HCT116 (cell line): ENCODE measurements around the gene GSTM4. TPM values are rescaled to one million over a fixed set of nuclear protein-coding genes. Genes with fewer than 3 reads are reported as not detected.
A peak's percentile ranks its signal among the peaks of the same experiment; 100 is the strongest.

Source experiments
- ATAC-seq: fragments of 200-7000 bp; cut with Tn5 transposase; 2 replicates; pipeline ENCODE4 v1.9.1; 2020; ENCODE audit warnings: mild to moderate bottlenecking, moderate library complexity
- BruUV-seq: library from RNA; stranded (reverse); fragments of 400-500 nt; replicated peaks from 2 replicates; lab custom pipeline; 2021; lab: Mats Ljungman, UMichigan
- CTCF ChIA-PET: fragments of 300-600 bp; sonication (Branson Sonifier 250); formaldehyde crosslinking; loops from one replicate; lab custom pipeline; 2021; ENCODE audit warnings: antibody characterized with exemption; lab: Charles Lee
- POLR2A ChIA-PET: fragments of 300-600, 350-600 bp; sonication (Branson Sonifier 250); formaldehyde crosslinking; loops from one replicate; lab custom pipeline; 2021; ENCODE audit warnings: antibody characterized with exemption; lab: Charles Lee
- RAD21 ChIA-PET, 2 experiments: fragments of 300-600 bp; sonication (Branson Sonifier 250); formaldehyde crosslinking; loops; one replicate each; lab custom pipeline; 2023; ENCODE audit warnings: low total read pairs in 2 of 2; ENCODE audit not compliant: uncharacterized antibody in 2 of 2, unreplicated experiment in 2 of 2, low non-redundant PET in 1 of 2; lab: Charles Lee
- DNase-seq: peaks from one replicate; pipeline ENCODE4 v3.0.0-alpha.2; 2010; ENCODE audit warnings: low read depth, low spot score
- H2AFZ ChIP-seq: fragments of 200-600 bp; shearing (Covaris generic), sonication (generic); 2 replicates; pipeline ENCODE4 v1.6.1; 2017; ENCODE audit warnings: low read depth, mixed run types, mixed read lengths, antibody characterized with exemption, low read length; ENCODE audit not compliant: poor library complexity, severe bottlenecking
- H3K27ac ChIP-seq: 2 replicates; pipeline ENCODE4 v1.5.1; 2012; ENCODE audit warnings: low read depth, low read length
- H3K27me3 ChIP-seq: fragments of 200-600 bp; sonication (generic); 2 replicates; pipeline ENCODE4 v1.6.1; 2016; ENCODE audit warnings: mixed run types, low read length, mixed read lengths; ENCODE audit not compliant: insufficient read depth
- H3K36me3 ChIP-seq, 2 experiments: fragments of 200-500 bp in 1 of 2; fragments of 200-600 bp in 1 of 2; sonication (Bioruptor generic) in 1 of 2; sonication (generic) in 1 of 2; 2 replicates each; pipeline versions ENCODE4 v1.5.1 to v1.6.1; 2014 to 2016; ENCODE audit warnings: low read length in 2 of 2, inconsistent platforms in 1 of 2, mixed read lengths in 1 of 2, mixed run types in 1 of 2; ENCODE audit not compliant: insufficient read depth in 2 of 2, control insufficient read depth in 1 of 2
- H3K4me1 ChIP-seq, 2 experiments: fragments of 200-600 bp in 1 of 2; sonication (generic) in 1 of 2; 2 replicates each; pipeline versions ENCODE4 v1.5.1 to v1.6.1; 2012 to 2017; ENCODE audit warnings: low read length in 2 of 2, inconsistent platforms in 1 of 2, mild to moderate bottlenecking in 1 of 2, mixed read lengths in 1 of 2, mixed run types in 1 of 2, moderate library complexity in 1 of 2; ENCODE audit not compliant: insufficient read depth in 2 of 2, control insufficient read depth in 1 of 2
- H3K4me2 ChIP-seq: fragments of 200-600 bp; sonication (generic); 2 replicates; pipeline ENCODE4 v1.6.1; 2017; ENCODE audit warnings: mixed run types, low read length, mixed read lengths
- H3K4me3 ChIP-seq, 2 experiments: fragments of 200-600 bp in 1 of 2; sonication (generic) in 1 of 2; replicated peaks in 1 of 2; 2 replicates each; pipeline ENCODE4 v1.5.1; 2011 to 2016; ENCODE audit warnings: low read length in 2 of 2, control low read depth in 1 of 2, low read depth in 1 of 2, mild to moderate bottlenecking in 1 of 2, mixed read lengths in 1 of 2, mixed run types in 1 of 2
- H3K79me2 ChIP-seq: fragments of 200-600 bp; sonication (generic); 2 replicates; pipeline ENCODE4 v1.6.1; 2017; ENCODE audit warnings: mild to moderate bottlenecking, mixed run types, low read length, moderate library complexity, mixed read lengths; ENCODE audit not compliant: insufficient read depth
- H3K9ac ChIP-seq: fragments of 200-600 bp; sonication (generic); 2 replicates; pipeline ENCODE4 v1.6.1; 2016; ENCODE audit warnings: low read length, mixed read lengths
- H3K9me2 ChIP-seq: fragments of 200-600 bp; sonication (generic), shearing (Covaris generic); 2 replicates; pipeline ENCODE4 v1.6.1; 2017; ENCODE audit warnings: mixed run types, mild to moderate bottlenecking, moderate library complexity; ENCODE audit not compliant: insufficient read depth
- H3K9me3 ChIP-seq, 2 experiments: fragments of 200-500 bp in 1 of 2; fragments of 200-600 bp in 1 of 2; sonication (Bioruptor generic) in 1 of 2; sonication (generic) in 1 of 2; 2 replicates each; pipeline ENCODE4 v1.6.1; 2014 to 2017; ENCODE audit warnings: low read length in 2 of 2, mixed read lengths in 2 of 2, inconsistent platforms in 1 of 2, low read depth in 1 of 2, mild to moderate bottlenecking in 1 of 2, mixed run types in 1 of 2, moderate library complexity in 1 of 2; ENCODE audit not compliant: control insufficient read depth in 1 of 2, insufficient read depth in 1 of 2
- H4K20me1 ChIP-seq: fragments of 200-600 bp; sonication (generic), shearing (Covaris generic); 2 replicates; pipeline ENCODE4 v1.6.1; 2017; ENCODE audit warnings: mixed run types, mild to moderate bottlenecking, moderate library complexity; ENCODE audit not compliant: insufficient read depth
- CEBPB ChIP-seq: IDR thresholded peaks from 2 replicates; pipeline ENCODE4 v1.6.1; 2012; ENCODE audit warnings: low read depth
- CTCF ChIP-seq, 3 experiments: fragments of 200-600 bp in 1 of 3; sonication (generic) in 1 of 3; IDR thresholded peaks in 2 of 3; conservative IDR thresholded peaks in 1 of 3; 2 replicates each; pipeline ENCODE4 v1.5.1; 2012 to 2017; ENCODE audit warnings: low read depth in 2 of 3, low read length in 2 of 3, antibody characterized with exemption in 1 of 3, borderline replicate concordance in 1 of 3, control low read depth in 1 of 3, mild to moderate bottlenecking in 1 of 3, mixed read lengths in 1 of 3, mixed run types in 1 of 3, moderate library complexity in 1 of 3; ENCODE audit not compliant: insufficient read depth in 1 of 3
- EGR1 ChIP-seq: IDR thresholded peaks from 2 replicates; pipeline ENCODE4 v1.6.1; 2012; ENCODE audit warnings: low read depth
- EZH2phosphoT487 ChIP-seq: fragments of 200-600 bp; IDR thresholded peaks from 2 replicates; pipeline ENCODE4 v1.6.1; 2018; ENCODE audit warnings: antibody characterized with exemption, borderline replicate concordance
- POLR2A ChIP-seq: IDR thresholded peaks from 2 replicates; pipeline ENCODE4 v1.7.0; 2011; ENCODE audit warnings: borderline replicate concordance; ENCODE audit not compliant: insufficient read depth, insufficient read length; ENCODE audit errors: extremely low read depth
- SP1 ChIP-seq: IDR thresholded peaks from 2 replicates; pipeline ENCODE4 v1.6.1; 2012; ENCODE audit warnings: low read depth
- intact Hi-C: fragments of 100-400 bp; cut with micrococcal nuclease; formaldehyde crosslinking; loops from 2 replicates; pipeline ENCODE4 v1.10.0; 2022
- total RNA-seq: library from RNA; stranded (reverse); gene quantifications from one replicate; pipeline ENCODE4 v1.2.1, GENCODE V29; 2021; ENCODE audit not compliant: unreplicated experiment
- TF ChIP-seq, protein P1 (sequence below): IDR thresholded peaks from 2 replicates; pipeline ENCODE4 v1.6.1; 2011; ENCODE audit warnings: mild to moderate bottlenecking, low read length, moderate library complexity; ENCODE audit not compliant: insufficient replicate concordance; ENCODE audit errors: extremely low read depth

GSTM4 gene
- total RNA-seq, 1 experiment from 2014 or later = 15.9 TPM

DNA sequence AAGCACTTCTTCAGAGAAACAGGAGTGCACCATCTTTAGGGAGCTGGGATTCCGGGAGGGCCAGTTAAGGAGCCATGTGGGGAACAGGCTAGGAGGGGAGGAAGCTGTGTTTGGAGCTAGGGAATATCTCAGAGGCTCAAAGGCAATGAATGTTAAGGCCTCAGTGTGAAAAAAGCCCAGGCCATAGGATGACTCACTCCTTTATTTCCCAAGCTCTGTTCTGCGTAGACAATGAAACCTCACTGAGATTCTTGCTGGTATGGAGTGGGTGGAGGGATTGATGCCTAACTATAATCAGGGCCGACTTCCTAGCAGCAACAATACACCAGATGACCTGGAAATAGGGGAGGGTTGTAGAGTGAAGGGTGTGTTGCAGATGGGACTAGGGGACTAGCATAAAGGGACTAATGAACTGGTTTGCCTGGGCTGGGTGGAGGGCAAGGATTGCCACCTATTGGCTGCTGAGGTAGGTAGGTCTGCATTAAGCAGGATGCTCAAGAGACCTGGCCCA lies 38.6 kb upstream of the GSTM4 start:
- ChIA-PET CTCF (interaction anchor here (0.8 to 1.6 kb wide), 4 partner anchors 9 to 72 kb away, joined by 3 to 11 read pairs (median 4); no protein-coding TSS in a partner anchor), POLR2A (interaction anchor here (1.0 kb wide), 1 partner anchor 69 kb away, joined by 4 read pairs; the partner anchor contains the start of gene GNAI3), RAD21 (no interaction called here)
- no peaks in the 10 kb centered on the region for H3K36me3 ChIP-seq
- 0 out of 2 replicates have a peak overlapping the region, but pooled peaks have one; percentile 0 for H3K27ac ChIP-seq
- peak overlapping the region; percentile 43 for H3K4me2 ChIP-seq
- no TSS peak for BruUV-seq
- no peaks in the 10 kb centered on the region for H3K9me2 ChIP-seq
- peak; percentile 44 for DNase-seq
- peaks cover 28% of the 10 kb centered on the region for H3K79me2 ChIP-seq
- peak; percentile 15; the same call in 1 of the 2 replicates for TF ChIP-seq SP1
- no peak for TF ChIP-seq POLR2A
- peak; percentile 50 for TF ChIP-seq EGR1
- no peak overlapping the region for H2AFZ ChIP-seq
- ATAC-seq = peak; percentile 13
- no peak overlapping the region for H3K4me3 ChIP-seq
- no peak overlapping the region for H3K9ac ChIP-seq
- no peaks in the 10 kb centered on the region for H3K9me3 ChIP-seq
- intact Hi-C loops = no loop called here
- no peaks in the 10 kb centered on the region for H4K20me1 ChIP-seq
- H3K4me1 ChIP-seq = peaks cover 25 to 61% of the 10 kb centered on the region in 2 experiments
- no peaks in the 10 kb centered on the region for H3K27me3 ChIP-seq

DNA sequence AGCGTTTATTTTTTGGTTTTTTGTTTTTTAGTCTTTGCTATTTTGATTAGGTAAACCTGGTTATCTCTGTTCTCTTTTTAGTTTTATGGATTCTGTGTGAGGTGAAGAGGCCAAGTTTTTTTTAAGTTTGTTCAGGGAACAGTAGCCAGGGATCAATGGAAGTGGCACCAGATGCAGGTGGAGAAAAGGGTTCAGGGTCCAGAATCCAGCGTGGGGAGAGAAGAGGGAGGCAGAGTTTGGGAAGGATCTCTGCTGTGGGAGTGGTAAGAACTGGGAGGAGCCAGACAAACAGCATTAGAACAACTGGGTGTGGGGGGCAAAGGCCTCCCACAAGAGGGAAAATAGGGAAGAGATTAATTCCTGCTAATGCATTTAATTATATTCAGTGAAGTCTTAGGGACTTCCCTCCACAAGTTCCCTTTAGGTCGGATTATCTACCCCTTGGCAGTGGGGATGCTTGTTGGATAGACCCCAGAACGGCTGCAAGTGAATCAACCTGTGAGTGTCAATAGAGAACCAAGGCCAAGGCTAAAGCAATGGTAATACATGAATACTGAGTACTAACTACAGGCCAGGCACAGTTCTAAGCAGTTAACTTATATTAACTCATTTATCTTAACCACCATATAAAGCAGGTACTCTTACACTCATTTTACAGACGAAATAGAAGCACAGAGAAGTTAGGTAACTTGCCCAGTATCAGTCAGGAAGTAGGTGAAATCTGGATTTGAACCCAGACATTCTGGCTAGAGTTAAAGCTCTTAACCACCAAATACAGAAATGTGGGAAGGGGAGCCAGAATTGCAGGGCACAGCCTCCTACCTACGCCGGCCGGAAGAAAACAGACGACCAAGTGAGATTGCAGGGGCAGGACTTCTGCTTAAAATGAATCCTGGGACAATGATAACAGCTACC lies 37.0 kb upstream of the GSTM4 start:
- ATAC-seq (0 out of 2 replicates have a peak, but pooled peaks have one; percentile 5), DNase-seq (no peak)
- ChIA-PET RAD21 (no interaction called here), POLR2A (interaction anchor here (2.3 kb wide), 1 partner anchor 71 kb away, joined by 17 read pairs; the partner anchor contains the start of gene GNAI3), CTCF (interaction anchor here (0.9 to 2.0 kb wide), 3 partner anchors 11 to 73 kb away, joined by 3 to 11 read pairs (median 4); partner anchors contain the start of gene GNAI3)
- no peaks in the 10 kb centered on the region for H4K20me1 ChIP-seq
- peak overlapping the region; percentile 100 for H3K4me2 ChIP-seq
- peaks cover 43% of the 10 kb centered on the region for H3K79me2 ChIP-seq
- peaks cover 30 to 49% of the 10 kb centered on the region in 2 experiments; a peak in 3 of 4 replicates for H3K4me1 ChIP-seq
- H3K9me3 ChIP-seq = no peaks in the 10 kb centered on the region
- no peaks in the 10 kb centered on the region for H3K9me2 ChIP-seq
- peak overlapping the region; percentile 86 for H3K27ac ChIP-seq
- H2AFZ ChIP-seq = no peak overlapping the region
- H3K27me3 ChIP-seq = no peaks in the 10 kb centered on the region
- no peaks in the 10 kb centered on the region for H3K36me3 ChIP-seq
- peak overlapping the region; percentile 88 to 95 for H3K4me3 ChIP-seq
- peak overlapping the region; percentile 99 for H3K9ac ChIP-seq
- intact Hi-C loops = no loop called here
- BruUV-seq = TSS peak; percentile 96
- TF ChIP-seq CEBPB = no peak
- no peak for TF ChIP-seq EZH2phosphoT487
- TF ChIP-seq POLR2A = no peak
- TF ChIP-seq, protein P1, sequence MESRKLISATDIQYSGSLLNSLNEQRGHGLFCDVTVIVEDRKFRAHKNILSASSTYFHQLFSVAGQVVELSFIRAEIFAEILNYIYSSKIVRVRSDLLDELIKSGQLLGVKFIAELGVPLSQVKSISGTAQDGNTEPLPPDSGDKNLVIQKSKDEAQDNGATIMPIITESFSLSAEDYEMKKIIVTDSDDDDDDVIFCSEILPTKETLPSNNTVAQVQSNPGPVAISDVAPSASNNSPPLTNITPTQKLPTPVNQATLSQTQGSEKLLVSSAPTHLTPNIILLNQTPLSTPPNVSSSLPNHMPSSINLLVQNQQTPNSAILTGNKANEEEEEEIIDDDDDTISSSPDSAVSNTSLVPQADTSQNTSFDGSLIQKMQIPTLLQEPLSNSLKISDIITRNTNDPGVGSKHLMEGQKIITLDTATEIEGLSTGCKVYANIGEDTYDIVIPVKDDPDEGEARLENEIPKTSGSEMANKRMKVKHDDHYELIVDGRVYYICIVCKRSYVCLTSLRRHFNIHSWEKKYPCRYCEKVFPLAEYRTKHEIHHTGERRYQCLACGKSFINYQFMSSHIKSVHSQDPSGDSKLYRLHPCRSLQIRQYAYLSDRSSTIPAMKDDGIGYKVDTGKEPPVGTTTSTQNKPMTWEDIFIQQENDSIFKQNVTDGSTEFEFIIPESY = no peak
- no peak for TF ChIP-seq CTCF (IDR thresholded peaks at IDR 0.05 in 2 of 3, conservative IDR thresholded peaks at IDR 0.05 in 1 of 3; ENCODE audit: borderline replicate concordance in 1 of 3, insufficient read depth in 1 of 3, low read depth in 2 of 3, low read length in 2 of 3)
